Pons (tissue), 1 donor: ENCODE results near the gene LITAF.
A peak's percentile ranks its signal among the peaks of the same experiment; 100 is the strongest.
"Not testable (repeated sequence)": the region's sequence is repeated elsewhere in the genome, so short reads cannot be mapped to it uniquely, and the experiment has no call there.

Source experiments
- DNase-seq: peaks from one replicate; pipeline ENCODE4 v3.0.0-alpha.2; 2016; ENCODE audit warnings: low spot score

Gene LITAF

DNA sequence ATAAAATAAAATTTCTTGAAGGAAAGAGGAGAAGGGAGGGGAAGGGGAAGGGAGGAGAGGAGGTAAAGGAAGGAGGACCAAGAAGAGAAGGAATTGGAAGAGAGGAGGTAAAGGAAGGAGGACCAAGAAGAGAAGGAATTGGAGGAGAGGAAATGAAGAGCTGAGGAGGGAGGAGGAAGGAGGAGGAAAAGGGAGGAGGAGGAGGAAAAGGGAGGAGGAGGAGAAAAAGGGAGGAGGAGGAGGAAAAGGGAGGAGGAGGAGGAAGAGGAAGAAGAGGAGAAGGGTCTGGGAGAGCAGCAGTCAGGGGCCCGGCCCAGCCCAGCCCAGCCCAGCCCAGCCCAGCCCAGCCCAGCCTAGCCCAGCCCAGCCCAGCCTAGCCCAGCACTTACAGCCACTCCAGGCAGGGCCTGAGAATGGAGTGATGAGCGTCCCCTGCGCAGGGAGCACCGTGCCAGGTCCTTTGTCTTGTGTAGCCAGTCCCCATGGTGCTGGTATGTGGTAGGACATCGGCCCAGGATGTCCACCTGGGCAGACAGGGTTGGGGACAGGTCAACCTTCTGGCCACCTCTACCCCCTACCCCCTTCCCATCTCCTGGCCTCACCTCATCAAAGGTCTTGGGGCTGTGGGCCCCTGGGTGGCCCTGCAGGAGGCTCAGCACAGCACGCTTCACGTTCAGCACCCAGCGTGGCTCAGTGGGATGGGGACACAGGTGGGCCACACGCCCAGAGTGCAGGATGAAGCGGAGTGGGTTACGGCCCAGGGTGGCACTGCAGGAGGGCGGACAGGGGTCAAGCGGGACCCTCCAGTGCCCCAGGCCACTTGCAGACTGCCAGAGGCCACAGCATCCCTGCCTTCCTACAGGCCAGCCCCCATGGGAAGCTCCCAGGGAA lies 70.9 kb downstream of the LITAF start:
- no peak for DNase-seq

DNA sequence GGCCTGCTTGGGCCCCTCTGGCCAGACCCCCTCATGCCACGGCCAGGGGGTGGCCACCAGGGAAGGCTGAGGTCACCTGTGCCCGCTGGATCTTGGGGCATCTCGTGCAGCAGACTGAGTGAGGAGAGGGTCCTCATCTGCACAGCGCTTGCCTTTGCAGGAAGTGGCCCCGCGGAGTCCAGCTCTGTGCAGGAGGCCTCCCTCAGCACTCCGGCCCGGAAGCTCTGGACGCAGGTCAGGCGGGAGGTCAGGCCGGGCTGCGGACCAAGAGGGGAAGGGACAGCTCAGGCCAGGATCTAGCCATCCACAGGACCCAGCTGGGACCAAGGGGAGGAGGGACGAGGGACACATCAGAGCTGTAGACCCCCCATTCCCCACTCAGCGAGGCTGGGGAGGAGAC lies 72.4 kb downstream of the LITAF start:
- DNase-seq, result no peak

DNA sequence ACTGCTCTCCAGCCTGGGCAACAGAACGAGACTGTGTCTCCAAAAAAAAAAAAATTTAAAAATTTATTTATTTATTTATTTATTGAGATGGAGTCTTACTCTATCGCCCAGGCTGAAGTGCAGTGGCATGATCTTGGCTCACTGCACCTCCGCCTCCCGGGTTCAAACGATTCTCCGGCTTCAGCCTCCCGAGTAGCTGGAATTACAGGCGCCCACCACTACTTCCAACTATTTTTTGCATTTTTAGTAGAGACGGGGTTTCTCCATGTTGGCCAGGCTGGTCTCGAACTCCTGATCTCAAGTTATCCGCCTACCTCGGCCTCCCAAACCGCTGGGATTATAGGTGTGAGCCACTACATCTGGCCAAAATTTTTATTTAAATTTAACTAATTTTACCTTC lies 73.4 kb downstream of the LITAF start:
- DNase-seq, result not testable (repeated sequence)

DNA sequence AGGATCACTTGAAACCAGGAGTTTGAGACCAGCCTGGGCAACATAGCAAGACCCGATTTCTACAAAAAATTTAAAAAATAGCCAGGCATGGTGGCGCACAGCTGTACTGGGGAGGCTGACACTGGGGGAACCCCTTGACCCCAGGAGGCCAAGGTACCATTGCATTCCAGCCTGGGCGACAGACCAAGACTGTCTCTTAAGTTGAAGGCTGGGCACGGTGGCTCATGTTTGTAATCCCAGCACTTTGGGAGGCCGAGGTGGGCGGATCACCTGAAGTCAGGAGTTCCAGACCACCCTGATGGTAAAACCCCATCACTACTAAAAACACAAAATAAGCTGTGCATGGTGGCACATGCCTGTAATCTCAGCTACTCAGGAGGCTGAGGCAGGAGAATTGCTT lies 74.9 kb downstream of the LITAF start:
- DNase-seq, result no peak

DNA sequence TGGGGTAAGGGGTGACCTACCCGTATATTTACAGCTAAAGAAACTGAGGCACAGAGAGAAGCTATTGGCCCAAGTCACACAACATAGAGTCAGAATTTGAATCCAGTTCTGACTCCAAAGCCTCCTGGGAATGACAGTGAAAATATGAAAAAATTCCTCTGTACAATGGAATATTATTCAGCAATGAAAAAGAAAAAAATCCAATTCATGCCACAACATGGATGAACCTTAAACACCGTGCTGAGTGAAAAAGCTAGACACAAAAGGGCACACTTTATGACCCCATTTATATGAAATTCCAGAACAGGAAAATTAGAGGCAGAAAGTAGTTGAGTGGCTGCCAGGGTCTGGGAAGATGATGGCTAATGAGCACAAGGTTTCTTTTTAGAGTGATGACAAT lies 75.4 kb downstream of the LITAF start:
- DNase-seq, result no peak

DNA sequence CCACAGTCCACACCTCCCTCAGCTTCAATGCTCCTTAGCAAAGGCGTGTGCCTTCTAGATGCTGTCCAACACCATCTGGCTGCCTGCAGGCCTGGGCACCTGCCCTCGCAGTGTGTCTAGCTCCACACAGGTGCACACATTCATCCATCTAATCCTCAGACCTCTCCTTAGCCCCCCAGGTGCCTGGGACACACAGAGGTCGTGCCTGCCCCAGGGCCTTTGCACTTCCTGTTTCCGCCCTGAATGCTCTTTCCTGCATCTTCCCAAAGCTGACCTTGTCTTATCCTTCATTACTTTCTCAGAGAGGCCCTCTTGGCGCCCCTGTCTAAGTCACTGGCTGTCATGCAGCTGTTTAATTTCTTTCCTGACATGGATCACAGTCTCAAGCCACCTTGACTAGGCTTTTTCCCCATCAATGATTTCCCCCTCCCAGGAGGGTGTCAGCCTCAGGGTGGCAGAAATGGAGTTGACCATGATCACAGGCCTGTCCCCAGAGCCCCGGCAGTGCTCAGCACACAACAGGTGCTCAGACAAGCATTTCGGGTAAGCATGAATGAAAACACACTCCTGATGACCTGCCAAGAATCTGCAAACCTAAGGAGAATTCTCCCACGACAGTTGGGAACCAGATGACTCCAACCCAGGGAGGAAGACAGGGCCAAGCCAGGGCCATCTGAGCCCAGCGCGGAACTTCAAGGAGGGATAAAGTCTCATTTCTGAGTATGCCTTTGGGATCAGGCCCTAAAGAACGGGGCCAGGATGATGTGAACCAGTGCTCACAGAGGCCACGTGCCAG lies 76.3 kb downstream of the LITAF start:
- no peak for DNase-seq

DNA sequence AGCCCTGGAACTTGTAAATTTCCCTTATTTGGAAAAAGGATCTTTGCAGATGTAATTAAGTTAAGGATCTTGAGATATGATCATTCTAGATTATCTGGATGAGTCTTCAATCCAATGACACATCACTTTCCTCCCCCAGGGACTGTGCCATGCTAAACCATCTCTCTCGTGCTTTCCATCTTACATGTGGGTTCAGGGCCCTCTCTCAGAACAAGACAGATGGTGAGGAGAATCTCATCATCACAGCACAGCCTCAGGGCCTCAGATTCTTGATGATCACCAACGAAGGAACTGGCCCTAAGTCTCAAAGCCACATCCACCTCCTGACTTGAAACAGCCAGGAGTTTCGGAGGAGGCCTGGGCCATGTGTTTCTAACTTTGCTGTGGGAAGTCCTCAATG lies 78.7 kb downstream of the LITAF start:
- DNase-seq, result no peak

DNA sequence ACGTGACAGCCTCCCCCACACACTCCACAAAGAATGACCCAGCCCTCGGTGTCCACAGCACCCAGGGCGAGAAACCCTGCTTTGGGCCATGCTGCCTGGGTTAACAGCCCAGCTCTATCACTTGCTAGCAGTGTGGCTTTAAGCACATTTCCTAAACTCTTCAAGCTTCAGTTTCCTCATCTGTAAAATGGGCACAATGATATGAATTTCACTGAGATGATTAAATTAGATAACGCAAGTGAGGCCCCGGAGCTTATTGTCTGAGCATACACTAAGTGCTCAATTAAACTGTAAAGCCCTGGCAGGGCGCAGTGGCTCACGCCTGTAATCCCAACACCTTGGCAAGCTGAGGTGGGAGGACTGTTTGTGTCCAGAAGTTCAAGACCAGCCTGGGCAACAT lies 79.4 kb downstream of the LITAF start:
- DNase-seq, result no peak

DNA sequence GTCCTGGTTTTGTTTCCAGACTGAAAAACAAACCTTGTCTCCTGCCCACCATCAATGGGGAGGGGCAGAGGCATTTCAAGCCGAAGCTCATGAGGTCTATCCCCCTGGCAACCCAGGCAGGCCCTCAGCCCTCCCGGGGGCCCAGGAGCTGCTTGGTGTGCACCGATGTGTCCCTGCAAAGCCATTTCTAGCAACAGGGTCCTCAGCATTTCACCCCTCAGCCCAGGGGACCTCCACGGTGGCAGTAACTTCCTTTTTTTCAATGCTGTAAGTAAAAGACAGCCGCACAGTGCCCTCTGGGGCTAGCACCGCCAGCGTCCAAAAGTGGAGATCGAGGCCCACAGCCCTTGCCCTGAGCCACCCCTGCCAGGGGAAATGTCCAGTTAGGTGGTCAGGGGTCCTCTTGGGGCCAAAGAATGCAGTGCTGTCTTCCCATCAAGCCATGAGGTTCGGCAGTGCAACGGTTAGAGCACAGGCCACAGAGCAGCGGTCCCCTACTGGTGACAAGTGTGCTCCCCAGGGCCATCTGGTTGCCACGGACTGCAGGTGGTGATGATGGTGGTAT lies 79.9 kb downstream of the LITAF start:
- DNase-seq, result no peak

DNA sequence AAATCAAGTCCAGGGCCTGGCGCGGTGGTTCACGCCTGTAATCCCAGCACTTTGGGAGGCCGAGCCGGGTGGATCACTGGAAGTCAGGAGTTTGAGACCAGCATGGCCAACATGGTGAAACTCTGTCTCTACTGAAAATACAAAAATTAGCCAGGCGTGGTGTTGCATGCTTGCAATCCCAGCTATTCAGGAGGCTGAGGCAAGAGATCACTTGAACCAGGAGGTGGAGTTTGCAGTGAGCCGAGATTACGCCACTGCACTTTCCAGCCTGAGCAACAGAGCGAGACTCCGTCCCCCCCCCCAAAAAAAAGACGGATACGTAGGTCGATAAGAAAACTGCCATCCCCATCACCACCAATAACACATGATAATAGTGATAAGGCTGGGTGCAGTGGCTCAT lies 82.5 kb downstream of the LITAF start:
- not testable (repeated sequence) for DNase-seq

DNA sequence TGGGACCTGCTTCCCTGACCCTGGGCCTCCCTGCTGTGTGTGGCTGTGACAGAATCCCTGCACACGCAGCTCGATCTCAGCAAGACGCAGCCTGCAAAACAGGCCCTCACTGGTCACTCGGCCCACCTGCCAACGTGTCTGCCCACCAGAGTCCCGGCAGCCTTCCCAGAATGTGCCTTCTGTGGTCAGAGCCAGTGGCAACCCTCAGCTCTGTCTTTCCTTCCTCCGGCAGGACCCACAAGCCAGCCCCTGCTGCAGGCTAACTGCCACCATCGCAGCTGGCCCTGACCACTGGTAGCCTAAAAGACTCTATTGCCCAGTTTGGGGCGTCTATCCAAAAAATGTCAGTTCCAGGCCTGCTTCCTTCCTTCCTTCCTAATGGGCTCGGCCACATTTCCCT lies 83.2 kb downstream of the LITAF start:
- no peak for DNase-seq

DNA sequence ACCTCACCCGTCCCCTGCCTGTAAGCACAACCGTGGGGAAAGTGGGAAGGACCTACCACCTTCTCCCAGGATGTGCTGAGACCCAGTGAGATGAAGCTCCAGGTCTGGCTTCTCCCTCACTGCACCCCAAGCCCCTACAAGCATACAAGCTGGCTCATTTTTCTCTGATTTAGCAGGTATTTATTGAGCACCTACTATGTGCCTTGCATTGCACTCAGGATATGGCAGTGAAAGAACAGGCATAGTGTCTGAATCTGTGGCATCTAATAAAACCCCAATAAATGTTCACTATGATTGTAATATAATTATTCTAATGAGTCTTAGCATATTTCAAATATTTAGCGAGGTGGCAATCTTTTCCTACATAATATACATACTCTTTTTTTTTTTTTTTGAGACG lies 84.5 kb downstream of the LITAF start:
- DNase-seq, result no peak

DNA sequence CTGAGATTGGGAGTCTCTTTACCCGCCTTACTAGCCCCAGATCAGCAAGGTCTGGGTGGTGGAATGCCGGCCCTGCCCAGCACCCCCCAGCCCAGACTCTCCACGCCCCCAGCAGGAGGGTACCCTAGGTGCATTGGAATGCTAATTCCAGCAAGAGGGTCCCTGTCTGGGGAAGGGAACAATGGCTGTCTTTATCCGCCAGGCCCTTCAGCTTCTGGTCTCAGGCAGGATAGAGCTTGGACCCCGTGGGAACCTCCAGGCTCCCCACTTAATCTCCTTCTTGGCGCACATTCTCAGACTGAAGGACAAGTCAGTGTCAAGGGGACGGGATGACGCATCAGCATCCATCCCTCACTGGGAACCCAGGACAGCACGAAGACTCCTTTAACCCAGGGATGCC lies 85.1 kb downstream of the LITAF start:
- DNase-seq, result no peak

DNA sequence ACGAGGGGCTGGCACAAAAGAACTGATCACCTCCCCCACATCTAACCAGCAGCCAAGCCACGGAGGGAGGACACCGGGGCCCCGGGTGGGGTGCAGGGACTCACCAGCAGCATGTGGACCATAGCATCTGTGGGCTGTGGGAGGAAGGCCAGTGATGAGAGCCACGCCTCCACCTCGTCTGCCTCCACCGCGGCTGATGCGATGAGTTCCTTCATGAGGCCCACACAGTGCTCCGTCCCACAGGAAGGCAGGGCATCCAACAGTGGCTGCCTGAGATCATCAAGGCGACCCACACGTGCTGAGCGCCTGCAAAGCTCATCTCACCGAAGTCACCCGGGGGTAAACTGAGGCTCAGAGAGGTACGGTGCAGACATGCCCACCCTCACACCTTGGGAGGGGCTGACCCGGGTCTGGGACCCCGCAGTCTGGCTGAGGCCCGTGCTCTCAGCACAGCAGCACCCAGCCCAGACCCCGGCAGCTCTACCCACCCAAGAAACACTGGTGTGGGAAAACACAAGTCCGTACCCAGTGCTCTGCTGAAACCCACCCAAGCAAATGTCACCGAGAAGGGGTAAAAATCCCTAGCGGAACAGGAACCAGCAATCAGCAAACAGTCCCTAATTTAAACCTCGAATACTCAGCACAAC lies 85.9 kb downstream of the LITAF start:
- DNase-seq, result no peak

DNA sequence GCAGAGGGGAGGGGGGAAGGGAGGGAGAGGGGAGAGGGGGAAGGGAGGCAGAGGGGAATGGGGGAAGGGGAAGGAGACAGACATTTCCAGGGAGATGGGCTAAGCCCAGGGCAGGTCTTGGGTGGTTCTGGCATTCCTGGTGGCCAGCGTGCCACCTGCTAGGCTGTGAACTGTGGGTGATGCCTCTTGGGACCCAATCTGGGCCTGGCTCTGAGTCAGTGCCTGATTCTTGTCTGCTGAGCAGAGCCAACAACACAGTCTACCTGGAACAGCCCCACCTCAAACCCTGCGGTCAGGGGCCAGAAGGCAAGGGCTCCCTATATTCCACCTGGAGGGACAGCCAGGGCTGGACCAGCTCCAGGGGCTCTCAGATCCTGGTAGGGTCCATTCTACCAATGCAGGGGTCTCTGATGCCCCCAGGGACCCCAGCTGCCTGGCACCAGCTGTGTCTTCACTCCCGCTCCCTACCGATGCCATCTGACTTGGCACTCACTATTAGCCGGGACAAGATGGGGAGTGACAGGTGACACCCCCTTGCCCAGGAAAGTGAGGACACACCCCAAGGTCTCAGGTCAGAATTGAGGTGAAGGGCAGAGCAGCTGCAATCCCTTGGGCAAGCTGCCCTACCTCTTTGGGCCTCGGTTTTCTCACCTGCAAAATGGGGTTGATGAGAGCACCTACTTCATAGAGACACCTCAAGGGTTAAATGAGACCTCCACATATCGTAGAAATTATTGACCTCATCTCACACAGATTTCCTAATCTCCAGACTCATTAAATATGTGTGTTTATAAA lies 87.2 kb downstream of the LITAF start:
- DNase-seq, result no peak

DNA sequence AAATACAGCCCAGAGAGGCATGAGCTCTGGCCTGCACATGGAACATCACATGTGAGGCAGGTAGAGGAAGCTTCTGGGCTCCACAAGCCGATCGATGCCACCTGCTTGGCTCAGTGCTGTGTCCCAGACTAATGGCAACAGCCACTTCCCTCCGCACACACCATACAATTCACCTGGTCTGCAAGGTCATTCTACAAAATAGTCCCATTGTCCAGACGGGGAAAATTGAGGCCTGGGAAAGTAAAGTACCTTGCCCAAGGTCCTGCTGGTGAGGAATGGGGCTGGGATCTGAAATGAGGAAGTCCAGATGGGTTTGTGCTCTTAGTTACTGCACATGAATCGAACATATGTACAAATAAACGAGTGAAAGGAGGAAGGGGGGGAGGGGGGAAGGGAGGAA lies 88.0 kb downstream of the LITAF start:
- no peak for DNase-seq

DNA sequence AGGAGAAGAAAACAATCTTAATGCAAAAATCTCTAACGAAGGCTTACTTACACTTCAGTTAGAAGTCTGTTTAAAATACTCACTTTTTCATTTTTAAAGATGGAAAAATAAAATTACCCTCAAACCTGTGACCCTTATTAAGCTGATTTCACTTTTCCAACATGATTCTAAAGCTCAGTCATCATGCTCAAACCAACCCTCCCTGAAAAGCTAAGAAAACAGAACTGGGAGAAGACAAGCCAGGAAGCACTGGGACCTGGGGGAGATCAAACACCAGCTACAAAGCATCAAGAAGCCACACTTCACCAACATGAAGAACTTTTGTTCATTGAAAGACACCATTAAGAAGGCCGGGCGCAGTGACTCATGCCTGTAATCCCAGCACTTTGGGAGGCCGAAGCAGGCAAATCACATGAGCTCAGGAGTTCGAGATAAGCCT lies 88.8 kb downstream of the LITAF start:
- DNase-seq, result peak; percentile 42
